Uterus (tissue), 2 donors: ENCODE measurements around the gene ZNF783.

Source experiments
- CTCF ChIP-seq, 4 experiments: fragments of 200-600 bp in 2 of 4; fragments of 450-650 bp in 2 of 4; sonication (generic) in 2 of 4; IDR thresholded peaks; one replicate each; pipeline ENCODE4 v1.5.1; 2016 to 2019; ENCODE audit warnings: antibody characterized with exemption in 4 of 4, mild to moderate bottlenecking in 2 of 4, moderate library complexity in 1 of 4
- POLR2A ChIP-seq, 2 donors: fragments of 450-650 bp; IDR thresholded peaks; one replicate each; pipeline ENCODE4 v1.6.1; 2016; ENCODE audit warnings: antibody characterized with exemption in 2 of 2, mild to moderate bottlenecking in 1 of 2, moderate library complexity in 1 of 2

DNA sequence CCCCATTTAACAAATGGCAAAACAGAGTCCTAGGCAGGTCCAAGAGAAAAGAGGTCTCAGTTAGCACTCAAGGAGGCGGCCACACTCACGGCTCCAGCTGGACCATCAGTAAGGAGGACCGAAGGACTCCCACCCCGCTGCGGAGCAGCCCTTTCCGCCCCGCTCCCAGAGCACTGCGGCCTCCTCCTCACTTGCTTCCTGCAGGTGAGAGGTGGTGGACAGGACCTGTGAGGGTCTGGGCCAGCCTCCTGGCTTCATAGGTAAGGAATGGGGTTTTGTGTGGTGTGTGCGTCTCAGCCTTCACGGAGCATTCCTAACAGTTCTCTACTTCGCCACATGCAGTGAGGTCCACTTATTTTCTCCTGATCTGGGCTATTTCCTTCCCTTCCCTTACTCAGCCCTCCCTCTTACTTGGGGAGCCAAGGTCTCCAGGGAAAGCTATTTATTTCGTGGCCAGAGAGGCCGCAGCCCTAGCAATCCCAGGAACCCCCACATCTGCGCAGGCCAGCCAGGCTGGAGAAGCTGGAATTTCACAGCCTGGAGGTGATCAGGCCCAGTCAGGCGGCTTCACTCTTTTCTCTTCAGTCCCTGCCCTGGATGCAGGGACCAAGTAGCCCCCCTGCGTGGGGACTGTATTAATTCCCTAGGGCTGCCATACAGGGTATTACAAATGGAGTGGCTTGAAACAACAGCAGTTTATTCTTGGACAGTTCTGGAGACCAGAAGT, 45.9 kb downstream of the ZNF783 start:
- TF ChIP-seq CTCF (IDR thresholded peaks at IDR 0.05) (no peak), POLR2A (IDR thresholded peaks at IDR 0.05) (no peak)
